B cell (primary cell): ENCODE data around the gene PPP3R1. TPM values are rescaled to one million over a fixed set of nuclear protein-coding genes. Genes with fewer than 3 reads are reported as not detected.
"Not testable (repeated sequence)": the region's sequence is repeated elsewhere in the genome, so short reads cannot be mapped to it uniquely, and the experiment has no call there.

Experiments used
- ATAC-seq: fragments of 200-7000 bp; cut with Tn5 transposase; one replicate; pipeline ENCODE4 v1.10.0; 2021; ENCODE audit warnings: low read depth, mild to moderate bottlenecking, moderate number of reproducible peaks, moderate library complexity
- CTCF ChIA-PET: fragments of 350-600 bp; sonication (Branson Sonifier 250); formaldehyde crosslinking; loops from one replicate; lab custom pipeline; 2021; ENCODE audit warnings: antibody characterized with exemption, inconsistent platforms; lab: Charles Lee
- POLR2A ChIA-PET: fragments of 350-600 bp; sonication (Branson Sonifier 250); formaldehyde crosslinking; loops from one replicate; lab custom pipeline; 2021; ENCODE audit warnings: antibody characterized with exemption; lab: Charles Lee
- DNase-seq: peaks from one replicate; pipeline ENCODE4 v3.0.0; 2013
- H2AFZ ChIP-seq: 2 replicates; pipeline ENCODE4 v1.6.1; 2012; ENCODE audit warnings: mild to moderate bottlenecking, low read depth, low read length; ENCODE audit not compliant: insufficient read depth, poor library complexity, severe bottlenecking
- H3K27ac ChIP-seq, 2 donors: 1 replicate in 1 of 2; 2 replicates in 1 of 2; pipeline ENCODE4 v1.5.1; 2012 to 2013; ENCODE audit warnings: low read length in 2 of 2, mild to moderate bottlenecking in 2 of 2, moderate library complexity in 1 of 2
- H3K27me3 ChIP-seq, 4 experiments: fragments of 200-600 bp in 1 of 4; sonication (generic) in 1 of 4; replicated peaks in 1 of 4; 1 replicate in 2 of 4; 2 replicates in 2 of 4; pipeline versions ENCODE4 v1.6.1 to v1.7.0; 2013 to 2016; ENCODE audit warnings: low read length in 3 of 4, mild to moderate bottlenecking in 2 of 4, mixed read lengths in 1 of 4, moderate library complexity in 1 of 4; ENCODE audit not compliant: insufficient read depth in 4 of 4, control insufficient read depth in 3 of 4; ENCODE audit errors: control extremely low read depth in 1 of 4
- H3K36me3 ChIP-seq, 2 experiments: replicated peaks in 1 of 2; 1 replicate in 1 of 2; 2 replicates in 1 of 2; pipeline versions ENCODE4 v1.6.1 to v1.7.1; 2013; ENCODE audit warnings: low read length in 1 of 2; ENCODE audit not compliant: insufficient read depth in 2 of 2, control insufficient read depth in 1 of 2; ENCODE audit errors: control extremely low read depth in 1 of 2, extremely low read depth in 1 of 2
- H3K4me1 ChIP-seq, 2 donors: fragments of 200-600 bp in 1 of 2; sonication (generic) in 1 of 2; 1 replicate in 1 of 2; 2 replicates in 1 of 2; pipeline versions ENCODE4 v1.5.1 to v1.6.1; 2013 to 2017; ENCODE audit warnings: low read length in 2 of 2; ENCODE audit not compliant: control insufficient read depth in 2 of 2, insufficient read depth in 2 of 2
- H3K4me2 ChIP-seq: replicated peaks from 2 replicates; pipeline ENCODE3; 2012; ENCODE audit warnings: mild to moderate bottlenecking, low read depth, low read length; ENCODE audit not compliant: poor library complexity, severe bottlenecking
- H3K4me3 ChIP-seq, 5 experiments: fragments of 200-600 bp in 1 of 5; sonication (generic) in 1 of 5; 1 replicate in 3 of 5; 2 replicates in 2 of 5; pipeline versions ENCODE4 v1.5.1 to v1.7.0; 2011 to 2016; ENCODE audit warnings: low read length in 4 of 5, mild to moderate bottlenecking in 4 of 5, low read depth in 2 of 5, control low read depth in 1 of 5, moderate library complexity in 1 of 5; ENCODE audit not compliant: insufficient read depth in 1 of 5; ENCODE audit errors: control extremely low read depth in 1 of 5, extremely low read depth in 1 of 5
- H3K79me2 ChIP-seq: fragments of 200-600 bp; sonication (generic); one replicate; pipeline ENCODE4 v1.6.0; 2016; ENCODE audit warnings: low read length; ENCODE audit not compliant: control insufficient read depth, insufficient read depth
- H3K9ac ChIP-seq: fragments of 200-600 bp; sonication (generic); 2 replicates; pipeline ENCODE4 v1.6.1; 2017; ENCODE audit warnings: mild to moderate bottlenecking, low read length, moderate library complexity
- H3K9me3 ChIP-seq, 3 donors: one replicate each; pipeline versions ENCODE4 v1.6.1 to v1.7.1; 2013; ENCODE audit warnings: low read length in 2 of 3; ENCODE audit not compliant: control insufficient read depth in 2 of 3, insufficient read depth in 1 of 3; ENCODE audit errors: control extremely low read depth in 1 of 3
- H4K20me1 ChIP-seq: 2 replicates; pipeline ENCODE4 v1.6.0; 2012; ENCODE audit warnings: mild to moderate bottlenecking, low read length; ENCODE audit not compliant: insufficient read depth, control insufficient read depth, poor library complexity, severe bottlenecking
- H3K27ac Mint-ChIP-seq: one replicate; pipeline ENCODE4 v1.8.0; 2021; ENCODE audit warnings: mixed read lengths
- H3K27me3 Mint-ChIP-seq: one replicate; pipeline ENCODE4 v1.8.0; 2021; ENCODE audit warnings: mixed read lengths
- H3K4me1 Mint-ChIP-seq: one replicate; pipeline ENCODE4 v1.8.0; 2021; ENCODE audit warnings: mixed read lengths
- H3K4me3 Mint-ChIP-seq: one replicate; pipeline ENCODE4 v1.8.0; 2021; ENCODE audit warnings: mixed read lengths
- H3K9me3 Mint-ChIP-seq: one replicate; pipeline ENCODE4 v1.8.0; 2022; ENCODE audit warnings: mixed read lengths; ENCODE audit not compliant: insufficient read depth
- CTCF ChIP-seq: fragments of 200-600 bp; IDR thresholded peaks from one replicate; pipeline ENCODE4 v1.8.0; 2022; ENCODE audit warnings: antibody characterized with exemption, mild to moderate bottlenecking
- EZH2 ChIP-seq: IDR thresholded peaks from 2 replicates; pipeline ENCODE4 v1.6.1; 2012; ENCODE audit warnings: borderline replicate concordance, low read depth, mild to moderate bottlenecking, moderate library complexity, low read length; ENCODE audit not compliant: insufficient read depth, poor library complexity, severe bottlenecking
- WGBS: methylation state at CpG from one replicate; pipeline ENCODE4 v1.1.5; 2013; ENCODE audit warnings: missing lambda C conversion rate; ENCODE audit not compliant: insufficient coverage; 5-methylcytosine and 5-hydroxymethylcytosine counted together
- intact Hi-C: fragments of 100-400 bp; cut with micrococcal nuclease; formaldehyde crosslinking; loops from one replicate; pipeline ENCODE4 v1.10.0; 2022
- polyA plus RNA-seq: library from polyadenylated mRNA; depleted of rRNA; stranded (reverse); fragments of >200 nt; gene quantifications from 2 replicates; pipeline ENCODE4 v1.2.3, GENCODE V29; 2012
- total RNA-seq, 2 donors: library from RNA; stranded (reverse); fragments of 120-200 nt in 1 of 2; gene quantifications; 1 replicate in 1 of 2; 2 replicates in 1 of 2; pipeline versions ENCODE4 v1.2.3 to v1.2.4, GENCODE V29; 2013 to 2022

The PPP3R1 gene
- total and polyA plus RNA-seq, 2 donors (not counting 1 experiment from before 2014, with no cell fraction given): 17.9 to 55.6 TPM

- Histone ChIP-seq H3K4me2 (no peak overlapping the region), H3K27ac (no peak overlapping the region), H3K4me3 (no peak overlapping the region), H3K9ac (no peak overlapping the region), H3K79me2 (no peaks in the 10 kb centered on the region), H3K9me3 (no peaks in the 10 kb centered on the region), H4K20me1 (peaks cover 8% of the 10 kb centered on the region), H3K36me3 (peaks cover 7 to 27% of the 10 kb centered on the region in 2 experiments), H3K27me3 (no peaks in the 10 kb centered on the region), H3K4me1 (peaks cover 27% of the 10 kb centered on the region in 2 donors), H2AFZ (no peak overlapping the region)
- no peak for ATAC-seq
- 100% methylated on average over 1 of the region's 2 CpGs for WGBS
- CTCF ChIA-PET: interaction anchor here (0.5 to 1.5 kb wide), 6 partner anchors 9 to 304 kb away, joined by 3 to 4 read pairs (median 4); no protein-coding TSS in a partner anchor
- no peak for TF ChIP-seq EZH2
- no peak for DNase-seq
- POLR2A ChIA-PET: no interaction called here
- Mint-ChIP-seq H3K4me1 (peaks cover 27% of the 10 kb centered on the region), H3K27ac (peak overlapping the region; percentile 0), H3K27me3 (no peaks in the 10 kb centered on the region), H3K9me3 (no peaks in the 10 kb centered on the region), H3K4me3 (no peak overlapping the region)
- intact Hi-C loops: no loop called here
These were observed 74.8 kb downstream of the PPP3R1 start for GRCh38 chr2:68177541-68177940.

GRCh38 chr2:68176657-68177056 lies 75.7 kb downstream of the PPP3R1 start:
- no peaks in the 10 kb centered on the region for H3K27me3 Mint-ChIP-seq
- Histone ChIP-seq H3K79me2 (no peaks in the 10 kb centered on the region), H3K36me3 (peaks cover 7 to 28% of the 10 kb centered on the region in 2 experiments), H4K20me1 (peaks cover 8% of the 10 kb centered on the region), H3K27me3 (no peaks in the 10 kb centered on the region), H2AFZ (no peak overlapping the region), H3K9ac (no peak overlapping the region), H3K4me3 (no peak overlapping the region), H3K4me1 (peaks cover 27% of the 10 kb centered on the region in 2 donors), H3K9me3 (no peaks in the 10 kb centered on the region), H3K4me2 (no peak overlapping the region), H3K27ac (peak overlapping the region in 1 of 2 donors; percentile 16)
- peak overlapping the region; percentile 26 for H3K27ac Mint-ChIP-seq
- DNase-seq: no peak
- WGBS: 20% methylated on average over 1 of the region's 7 CpGs
- TF ChIP-seq EZH2 (no peak), CTCF (no peak)
- CTCF ChIA-PET: interaction anchor here (1.4 to 1.8 kb wide), 2 partner anchors 10 to 265 kb away, joined by 4 to 7 read pairs; no protein-coding TSS in a partner anchor
- H3K4me3 Mint-ChIP-seq: no peak overlapping the region
- intact Hi-C loops: no loop called here
- no peaks in the 10 kb centered on the region for H3K9me3 Mint-ChIP-seq
- ATAC-seq: no peak
- POLR2A ChIA-PET: interaction anchor here (1.5 kb wide), 1 partner anchor 16 kb away, joined by 3 read pairs; no protein-coding TSS in a partner anchor
- peaks cover 29% of the 10 kb centered on the region for H3K4me1 Mint-ChIP-seq

- H3K27ac Mint-ChIP-seq, H3K79me2 ChIP-seq, H3K27me3 ChIP-seq, POLR2A ChIA-PET, DNase-seq, H3K9me3 ChIP-seq, H3K27me3 Mint-ChIP-seq, H3K9me3 Mint-ChIP-seq, H3K4me3 Mint-ChIP-seq, H3K4me2 ChIP-seq, intact Hi-C loops, H3K4me3 ChIP-seq, ATAC-seq, H3K9ac ChIP-seq, H3K27ac ChIP-seq, H4K20me1 ChIP-seq, H2AFZ ChIP-seq: not testable (repeated sequence)
- H3K4me1 Mint-ChIP-seq: peaks cover 29% of the 10 kb centered on the region
- WGBS: 100% methylated on average over 1 of the region's 4 CpGs
- CTCF ChIA-PET: interaction anchor here (1.0 to 1.8 kb wide), 3 partner anchors 9 to 267 kb away, joined by 5 to 8 read pairs (median 7); no protein-coding TSS in a partner anchor
- H3K4me1 ChIP-seq: peaks cover 27% of the 10 kb centered on the region in 2 donors
- H3K36me3 ChIP-seq: peaks cover 7 to 28% of the 10 kb centered on the region in 2 experiments
These were observed 77.1 kb downstream of the PPP3R1 start for GRCh38 chr2:68175210-68175609.
